Right lobe of liver (tissue), 6 donors: ENCODE measurements around the gene GRIA4. TPM values are rescaled to one million over a fixed set of nuclear protein-coding genes. Genes with fewer than 3 reads are reported as not detected.
A peak's percentile ranks its signal among the peaks of the same experiment; 100 is the strongest.

Source experiments
- ATAC-seq, 4 donors: fragments of 200-7000 bp; cut with Tn5 transposase; one replicate each; pipeline ENCODE4 v1.9.1; 2020; ENCODE audit warnings: mild to moderate bottlenecking in 4 of 4, moderate library complexity in 4 of 4
- DNase-seq, 3 donors: peaks; one replicate each; pipeline ENCODE4 v3.0.0-alpha.2; 2020
- H3K27ac ChIP-seq, 3 donors: fragments of 200-600 bp; one replicate each; pipeline ENCODE4 v1.8.0; 2022
- H3K27me3 ChIP-seq, 2 donors: fragments of 200-600 bp; one replicate each; pipeline ENCODE4 v1.8.0; 2022
- H3K36me3 ChIP-seq, 4 donors: fragments of 200-600 bp; sonication (generic) in 1 of 4; one replicate each; pipeline versions ENCODE4 v1.5.1 to v1.8.0; 2017 to 2022; ENCODE audit warnings: control low read depth in 1 of 4
- H3K4me1 ChIP-seq, 4 donors: fragments of 200-600 bp; sonication (generic) in 1 of 4; one replicate each; pipeline versions ENCODE4 v1.5.1 to v1.8.0; 2017 to 2022; ENCODE audit warnings: control low read depth in 1 of 4
- H3K4me3 ChIP-seq, 3 donors: fragments of 200-600 bp; one replicate each; pipeline ENCODE4 v1.8.0; 2022
- H3K9me3 ChIP-seq, 4 donors: fragments of 200-600 bp; sonication (generic) in 1 of 4; one replicate each; pipeline versions ENCODE4 v1.5.1 to v1.8.0; 2017 to 2022; ENCODE audit warnings: control low read depth in 1 of 4
- POLR2A ChIP-seq: fragments of 450-650 bp; IDR thresholded peaks from one replicate; pipeline ENCODE4 v1.6.1; 2017; ENCODE audit warnings: antibody characterized with exemption, mild to moderate bottlenecking
- WGBS: methylation state at CpG from one replicate; pipeline ENCODE4 v1.1.6; 2018; ENCODE audit warnings: low coverage, low lambda C conversion rate; ENCODE audit not compliant: insufficient coverage; ENCODE audit errors: missing lambda C conversion rate; 5-methylcytosine and 5-hydroxymethylcytosine counted together
- intact Hi-C, 2 donors: fragments of 100-400 bp; cut with DNase I; formaldehyde crosslinking; loops; one replicate each; pipeline versions ENCODE4 v1.11.2 to v1.14.1; 2022
- total RNA-seq, 6 experiments: library from RNA; depleted of rRNA in 2 of 6; stranded (reverse); fragments of >200 nt in 2 of 6; fragmentation: NEBNext Ultra II Directional in 3 of 6; extraction: Animal tissue kit (Norgen Biotek cat#: 25700) in 3 of 6; gene quantifications; one replicate each; pipeline versions ENCODE4 v1.1.0 to v1.2.4, GENCODE V29; 2016 to 2023
- TF ChIP-seq, protein P1 (sequence below), 4 donors: fragments of 200-600 bp in 3 of 4; fragments of 450-650 bp in 1 of 4; IDR thresholded peaks; one replicate each; pipeline versions ENCODE4 v1.5.1 to v1.8.0; 2016 to 2022; ENCODE audit warnings: antibody characterized with exemption in 4 of 4, mild to moderate bottlenecking in 2 of 4
- donor health status: DM: no; HTN: yes; CAD: no.
- donor health status: DM: no; HTN: no; CAD: no.
- donor health status: DM: no; HTN: no; CAD: no.
- donor health status: DM: no; HTN: yes; CAD: no.
- donor health status: DM: no; HTN: yes; CAD: no.

GRIA4 gene
- total RNA-seq, 6 experiments from 2014 or later = 0.24 TPM; not detected in 5

- Histone ChIP-seq H3K4me3 (no peak overlapping the region), H3K9me3 (no peaks in the 10 kb centered on the region), H3K27ac (no peak overlapping the region), H3K4me1 (no peaks in the 10 kb centered on the region), H3K27me3 (no peaks in the 10 kb centered on the region), H3K36me3 (no peaks in the 10 kb centered on the region)
- ATAC-seq (no peak), DNase-seq (no peak)
- WGBS = 53% methylated on average over 3 of the region's 3 CpGs
- intact Hi-C loops = no loop called here
- no peak for TF ChIP-seq POLR2A
- TF ChIP-seq, protein P1, sequence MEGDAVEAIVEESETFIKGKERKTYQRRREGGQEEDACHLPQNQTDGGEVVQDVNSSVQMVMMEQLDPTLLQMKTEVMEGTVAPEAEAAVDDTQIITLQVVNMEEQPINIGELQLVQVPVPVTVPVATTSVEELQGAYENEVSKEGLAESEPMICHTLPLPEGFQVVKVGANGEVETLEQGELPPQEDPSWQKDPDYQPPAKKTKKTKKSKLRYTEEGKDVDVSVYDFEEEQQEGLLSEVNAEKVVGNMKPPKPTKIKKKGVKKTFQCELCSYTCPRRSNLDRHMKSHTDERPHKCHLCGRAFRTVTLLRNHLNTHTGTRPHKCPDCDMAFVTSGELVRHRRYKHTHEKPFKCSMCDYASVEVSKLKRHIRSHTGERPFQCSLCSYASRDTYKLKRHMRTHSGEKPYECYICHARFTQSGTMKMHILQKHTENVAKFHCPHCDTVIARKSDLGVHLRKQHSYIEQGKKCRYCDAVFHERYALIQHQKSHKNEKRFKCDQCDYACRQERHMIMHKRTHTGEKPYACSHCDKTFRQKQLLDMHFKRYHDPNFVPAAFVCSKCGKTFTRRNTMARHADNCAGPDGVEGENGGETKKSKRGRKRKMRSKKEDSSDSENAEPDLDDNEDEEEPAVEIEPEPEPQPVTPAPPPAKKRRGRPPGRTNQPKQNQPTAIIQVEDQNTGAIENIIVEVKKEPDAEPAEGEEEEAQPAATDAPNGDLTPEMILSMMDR (IDR thresholded peaks at IDR 0.05) = no peak
Observed at GRCh38 chr11:105860105-105860504, 250.2 kb downstream of the GRIA4 start.

- Histone ChIP-seq H3K27ac (no peak overlapping the region), H3K27me3 (no peaks in the 10 kb centered on the region), H3K36me3 (no peaks in the 10 kb centered on the region), H3K4me3 (no peak overlapping the region), H3K4me1 (no peaks in the 10 kb centered on the region), H3K9me3 (no peaks in the 10 kb centered on the region)
- TF ChIP-seq POLR2A = no peak
- TF ChIP-seq, protein P1 (IDR thresholded peaks at IDR 0.05) = no peak
- ATAC-seq (no peak), DNase-seq (no peak)
- intact Hi-C loops = no loop called here
- 22% methylated on average over 2 of the region's 2 CpGs for WGBS
Observed at GRCh38 chr11:105861225-105861624, 251.4 kb downstream of the GRIA4 start.

DNA sequence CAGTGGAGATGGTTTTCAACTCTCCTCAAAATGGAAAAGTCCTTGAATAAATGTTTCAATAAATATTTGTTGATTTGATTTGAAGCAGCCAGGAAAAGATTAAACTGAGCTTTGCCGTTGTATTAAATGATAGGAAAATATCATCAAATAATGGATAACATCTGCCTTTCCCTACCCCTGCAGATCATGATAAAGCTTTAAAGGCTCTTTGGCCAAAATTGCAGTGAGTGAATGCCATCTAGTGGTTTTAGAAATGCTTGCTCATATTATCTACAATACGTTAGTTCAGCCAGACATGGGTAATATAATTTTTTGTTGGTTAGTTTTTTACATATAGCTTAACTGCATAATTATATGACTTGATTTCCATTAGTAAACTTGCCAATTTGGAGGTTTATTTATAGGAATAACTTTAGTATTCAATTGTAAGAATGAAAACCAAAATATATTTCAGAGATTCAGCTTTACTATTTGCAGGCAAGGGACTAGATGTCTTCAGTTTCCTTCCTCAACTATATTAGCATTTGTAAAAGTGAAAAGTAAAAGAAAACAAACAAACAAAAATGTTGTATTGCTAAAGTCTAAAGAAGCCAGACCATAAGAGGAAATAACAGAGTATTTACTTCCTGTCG lies 253.0 kb downstream of the GRIA4 start:
- TF ChIP-seq POLR2A = no peak
- TF ChIP-seq, protein P1 (IDR thresholded peaks at IDR 0.05) = peak; percentile 53 to 66 (median 58)
- no peaks in the 10 kb centered on the region for H3K36me3 ChIP-seq
- WGBS = 15% methylated on average over 3 of the region's 3 CpGs
- DNase-seq (no peak), ATAC-seq (peak; percentile 45 to 66 (median 56))
- H3K4me1 ChIP-seq = no peaks in the 10 kb centered on the region
- no peaks in the 10 kb centered on the region for H3K27me3 ChIP-seq
- no peak overlapping the region for H3K27ac ChIP-seq
- no peaks in the 10 kb centered on the region for H3K9me3 ChIP-seq
- intact Hi-C loops = no loop called here
- H3K4me3 ChIP-seq = no peak overlapping the region

GRCh38 chr11:105863523-105863922 lies 253.7 kb downstream of the GRIA4 start:
- WGBS = 30% methylated on average over 3 of the region's 3 CpGs
- Histone ChIP-seq H3K27ac (no peak overlapping the region), H3K4me1 (no peaks in the 10 kb centered on the region), H3K36me3 (no peaks in the 10 kb centered on the region), H3K4me3 (no peak overlapping the region), H3K27me3 (no peaks in the 10 kb centered on the region), H3K9me3 (no peaks in the 10 kb centered on the region)
- no peak for DNase-seq
- no peak for ATAC-seq
- TF ChIP-seq, protein P1 (IDR thresholded peaks at IDR 0.05) = no peak
- TF ChIP-seq POLR2A = no peak
- intact Hi-C loops = no loop called here
